ENCODE data around the gene PIF1. TPM values are rescaled to one million over a fixed set of nuclear protein-coding genes. Genes with fewer than 3 reads are reported as not detected.

PIF1 gene
- total and polyA plus RNA-seq, 2 of the 4 experiments (the other 2 are of a cell fraction) = 3.9 to 19.9 TPM

- no peak overlapping the region for H2AFZ ChIP-seq (replicated peaks; ENCODE audit: low read length, poor library complexity)
- in situ Hi-C loops (cut with MboI; ENCODE audit: low sequenced_read_pairs) (no loop called here), dilution Hi-C loops (cut with HindIII; ENCODE audit: low sequenced_read_pairs, unreplicated experiment) (no loop called here), intact Hi-C loops (cut with micrococcal nuclease) (no loop called here)
- no peak overlapping the region for H3K4ac ChIP-seq (ENCODE audit: low read depth, low read length)
- H3K36me3 ChIP-seq (ENCODE audit: control insufficient read depth, insufficient read depth, low read length) = no peaks in the 10 kb centered on the region
- no peaks in the 10 kb centered on the region for H3K27me3 ChIP-seq (ENCODE audit: control insufficient read depth, insufficient read depth, low read length)
- H3K9me1 ChIP-seq (ENCODE audit: insufficient read depth, low read length) = peaks cover 3% of the 10 kb centered on the region; the same call in 1 of the 2 replicates
- no peaks in the 10 kb centered on the region for H4K20me1 ChIP-seq (ENCODE audit: insufficient read depth, low read length)
- H3K4me2 ChIP-seq (ENCODE audit: low read depth, low read length) = no peak overlapping the region
- ChIA-PET POLR2A (ENCODE audit: unreplicated experiment) (interaction anchor here (0.5 kb wide), 1 partner anchor 22 kb away, joined by 4 read pairs; no protein-coding TSS in a partner anchor), CTCF (no interaction called here)
- H3K4me3 ChIP-seq (ENCODE audit: insufficient read depth, low read depth, low read length) = no peak overlapping the region
- BruUV-seq (replicated peaks) = no TSS peak
- H3K79me1 ChIP-seq (ENCODE audit: low read depth in 1 of 2, low read length in 2 of 2) = no peaks in the 10 kb centered on the region; a peak in 1 of 4 replicates
- no peak overlapping the region for H4K5ac ChIP-seq (ENCODE audit: low read depth, low read length)
- no peak overlapping the region for H3K14ac ChIP-seq (replicated peaks; ENCODE audit: low read depth, low read length)
- H4K8ac ChIP-seq (ENCODE audit: low read depth in 2 of 2, low read length in 2 of 2) = no peak overlapping the region
- 64% methylated on average over 3 of the region's 8 CpGs; no CpG with 5 or more reads in 1 of the 2 experiments for WGBS, 2 experiments (ENCODE audit: extremely low coverage in 2 of 2, insufficient read length in 1 of 2)
- H2BK20ac ChIP-seq (ENCODE audit: low read depth, low read length) = no peak overlapping the region
- no peak overlapping the region for H3K9ac ChIP-seq (ENCODE audit: low read depth, low read length)
- no peaks in the 10 kb centered on the region for H3K4me1 ChIP-seq (ENCODE audit: control insufficient read depth, insufficient read depth, low read length)
- no peak overlapping the region for H3K27ac ChIP-seq (ENCODE audit: insufficient read depth, low read length)
- H3K9me3 ChIP-seq (ENCODE audit: control insufficient read depth, insufficient read depth, low read length) = no peaks in the 10 kb centered on the region
- H2AK9ac ChIP-seq (replicated peaks; ENCODE audit: low read depth, low read length, poor library complexity) = no peak overlapping the region
- TF ChIP-seq RAD21 (IDR thresholded peaks at IDR 0.05; ENCODE audit: low read length) (no peak), CHD1 (IDR thresholded peaks at IDR 0.05; ENCODE audit: low read depth, low read length) (no peak), MAFK (IDR thresholded peaks at IDR 0.05; ENCODE audit: low read depth, low read length) (no peak), USF2 (IDR thresholded peaks at IDR 0.05; ENCODE audit: low read depth, low read length) (no peak), POLR2A (IDR thresholded peaks at IDR 0.05; ENCODE audit: low read depth, low read length) (no peak)
- no peak overlapping the region for H4K91ac ChIP-seq (ENCODE audit: insufficient read depth, low read depth, low read length)
- no peak overlapping the region for H3K23ac ChIP-seq (ENCODE audit: low read depth, low read length)
- H2AK5ac ChIP-seq (ENCODE audit: low read depth, low read length) = no peak overlapping the region
- no peak overlapping the region for H2BK5ac ChIP-seq (ENCODE audit: low read depth, low read length, poor library complexity, severe bottlenecking)
- ATAC-seq (ENCODE audit: low read depth) = no peak
- no peak overlapping the region for H3K56ac ChIP-seq (ENCODE audit: extremely low read depth, insufficient read depth, low read length)
- H3K18ac ChIP-seq (ENCODE audit: low read depth, low read length) = no peak overlapping the region
- no peak overlapping the region for H2BK120ac ChIP-seq (ENCODE audit: low read depth, low read length)
- DNase-seq = no peak
- H2BK15ac ChIP-seq (ENCODE audit: low read depth, low read length) = no peak overlapping the region
Observed at GRCh38 chr15:64766058-64766457, 59.4 kb downstream of the PIF1 start.

Other genes with a start within 250 kb of the PIF1 start
- under 0.01 TPM in 1 of 2 replicates, not detected in the other for gene RBPMS2, start 50.1 kb downstream of the PIF1 start, total RNA-seq (2012; rRNA removed)
- gene RBPMS2, start 50.1 kb downstream of the PIF1 start, polyA plus RNA-seq (2012; rRNA removed) = 2.3 and 2.8 TPM in 2 replicates
- 18.6 and 19.0 TPM in 2 replicates for gene PLEKHO2, start 16.3 kb upstream of the PIF1 start, total RNA-seq (2012; rRNA removed)
- gene PLEKHO2, start 16.3 kb upstream of the PIF1 start, polyA plus RNA-seq (2012; rRNA removed) = 22.5 and 24.6 TPM in 2 replicates
- gene ANKDD1A, start 86.3 kb upstream of the PIF1 start, total RNA-seq (2012; rRNA removed) = 2.8 and 3.6 TPM in 2 replicates
- 3.0 and 4.9 TPM in 2 replicates for gene ANKDD1A, start 86.3 kb upstream of the PIF1 start, polyA plus RNA-seq (2012; rRNA removed)
- 60.8 and 65.3 TPM in 2 replicates for gene SPG21, start 164.3 kb upstream of the PIF1 start, total RNA-seq (2012; rRNA removed)
- 51.6 and 59.9 TPM in 2 replicates for gene SPG21, start 164.3 kb upstream of the PIF1 start, polyA plus RNA-seq (2012; rRNA removed)
- gene MTFMT, start 204.0 kb upstream of the PIF1 start, total RNA-seq (2012; rRNA removed) = 19.4 and 21.3 TPM in 2 replicates
- 7.3 and 8.9 TPM in 2 replicates for gene MTFMT, start 204.0 kb upstream of the PIF1 start, polyA plus RNA-seq (2012; rRNA removed)
- gene SLC51B, start 219.7 kb upstream of the PIF1 start, total RNA-seq (2012; rRNA removed) = not detected in 2 replicates
- gene SLC51B, start 219.7 kb upstream of the PIF1 start, polyA plus RNA-seq (2012; rRNA removed) = 0.16 TPM in 1 of 2 replicates, not detected in the other
- under 0.01 and 0.18 TPM in 2 replicates for gene RASL12, start 242.3 kb upstream of the PIF1 start, total RNA-seq (2012; rRNA removed)
- gene RASL12, start 242.3 kb upstream of the PIF1 start, polyA plus RNA-seq (2012; rRNA removed) = 0.19 and 0.22 TPM in 2 replicates

Data from IMR-90 (cell line).